B cell (primary cell): ENCODE results near the gene GAST. TPM values are rescaled to one million over a fixed set of nuclear protein-coding genes. Genes with fewer than 3 reads are reported as not detected.
A peak's percentile ranks its signal among the peaks of the same experiment; 100 is the strongest.

Source experiments
- ATAC-seq: fragments of 200-7000 bp; cut with Tn5 transposase; one replicate; pipeline ENCODE4 v1.10.0; 2021; ENCODE audit warnings: low read depth, mild to moderate bottlenecking, moderate number of reproducible peaks, moderate library complexity
- CTCF ChIA-PET: fragments of 350-600 bp; sonication (Branson Sonifier 250); formaldehyde crosslinking; loops from one replicate; lab custom pipeline; 2021; ENCODE audit warnings: antibody characterized with exemption, inconsistent platforms; lab: Charles Lee
- POLR2A ChIA-PET: fragments of 350-600 bp; sonication (Branson Sonifier 250); formaldehyde crosslinking; loops from one replicate; lab custom pipeline; 2021; ENCODE audit warnings: antibody characterized with exemption; lab: Charles Lee
- DNase-seq: peaks from one replicate; pipeline ENCODE4 v3.0.0; 2013
- H2AFZ ChIP-seq: 2 replicates; pipeline ENCODE4 v1.6.1; 2012; ENCODE audit warnings: mild to moderate bottlenecking, low read depth, low read length; ENCODE audit not compliant: insufficient read depth, poor library complexity, severe bottlenecking
- H3K27ac ChIP-seq, 2 donors: 1 replicate in 1 of 2; 2 replicates in 1 of 2; pipeline ENCODE4 v1.5.1; 2012 to 2013; ENCODE audit warnings: low read length in 2 of 2, mild to moderate bottlenecking in 2 of 2, moderate library complexity in 1 of 2
- H3K27me3 ChIP-seq, 4 experiments: fragments of 200-600 bp in 1 of 4; sonication (generic) in 1 of 4; replicated peaks in 1 of 4; 1 replicate in 2 of 4; 2 replicates in 2 of 4; pipeline versions ENCODE4 v1.6.1 to v1.7.0; 2013 to 2016; ENCODE audit warnings: low read length in 3 of 4, mild to moderate bottlenecking in 2 of 4, mixed read lengths in 1 of 4, moderate library complexity in 1 of 4; ENCODE audit not compliant: insufficient read depth in 4 of 4, control insufficient read depth in 3 of 4; ENCODE audit errors: control extremely low read depth in 1 of 4
- H3K36me3 ChIP-seq, 2 experiments: replicated peaks in 1 of 2; 1 replicate in 1 of 2; 2 replicates in 1 of 2; pipeline versions ENCODE4 v1.6.1 to v1.7.1; 2013; ENCODE audit warnings: low read length in 1 of 2; ENCODE audit not compliant: insufficient read depth in 2 of 2, control insufficient read depth in 1 of 2; ENCODE audit errors: control extremely low read depth in 1 of 2, extremely low read depth in 1 of 2
- H3K4me1 ChIP-seq, 2 donors: fragments of 200-600 bp in 1 of 2; sonication (generic) in 1 of 2; 1 replicate in 1 of 2; 2 replicates in 1 of 2; pipeline versions ENCODE4 v1.5.1 to v1.6.1; 2013 to 2017; ENCODE audit warnings: low read length in 2 of 2; ENCODE audit not compliant: control insufficient read depth in 2 of 2, insufficient read depth in 2 of 2
- H3K4me2 ChIP-seq: replicated peaks from 2 replicates; pipeline ENCODE3; 2012; ENCODE audit warnings: mild to moderate bottlenecking, low read depth, low read length; ENCODE audit not compliant: poor library complexity, severe bottlenecking
- H3K4me3 ChIP-seq, 5 experiments: fragments of 200-600 bp in 1 of 5; sonication (generic) in 1 of 5; 1 replicate in 3 of 5; 2 replicates in 2 of 5; pipeline versions ENCODE4 v1.5.1 to v1.7.0; 2011 to 2016; ENCODE audit warnings: low read length in 4 of 5, mild to moderate bottlenecking in 4 of 5, low read depth in 2 of 5, control low read depth in 1 of 5, moderate library complexity in 1 of 5; ENCODE audit not compliant: insufficient read depth in 1 of 5; ENCODE audit errors: control extremely low read depth in 1 of 5, extremely low read depth in 1 of 5
- H3K79me2 ChIP-seq: fragments of 200-600 bp; sonication (generic); one replicate; pipeline ENCODE4 v1.6.0; 2016; ENCODE audit warnings: low read length; ENCODE audit not compliant: control insufficient read depth, insufficient read depth
- H3K9ac ChIP-seq: fragments of 200-600 bp; sonication (generic); 2 replicates; pipeline ENCODE4 v1.6.1; 2017; ENCODE audit warnings: mild to moderate bottlenecking, low read length, moderate library complexity
- H3K9me3 ChIP-seq, 3 donors: one replicate each; pipeline versions ENCODE4 v1.6.1 to v1.7.1; 2013; ENCODE audit warnings: low read length in 2 of 3; ENCODE audit not compliant: control insufficient read depth in 2 of 3, insufficient read depth in 1 of 3; ENCODE audit errors: control extremely low read depth in 1 of 3
- H4K20me1 ChIP-seq: 2 replicates; pipeline ENCODE4 v1.6.0; 2012; ENCODE audit warnings: mild to moderate bottlenecking, low read length; ENCODE audit not compliant: insufficient read depth, control insufficient read depth, poor library complexity, severe bottlenecking
- H3K27ac Mint-ChIP-seq: one replicate; pipeline ENCODE4 v1.8.0; 2021; ENCODE audit warnings: mixed read lengths
- H3K27me3 Mint-ChIP-seq: one replicate; pipeline ENCODE4 v1.8.0; 2021; ENCODE audit warnings: mixed read lengths
- H3K4me1 Mint-ChIP-seq: one replicate; pipeline ENCODE4 v1.8.0; 2021; ENCODE audit warnings: mixed read lengths
- H3K4me3 Mint-ChIP-seq: one replicate; pipeline ENCODE4 v1.8.0; 2021; ENCODE audit warnings: mixed read lengths
- H3K9me3 Mint-ChIP-seq: one replicate; pipeline ENCODE4 v1.8.0; 2022; ENCODE audit warnings: mixed read lengths; ENCODE audit not compliant: insufficient read depth
- CTCF ChIP-seq: fragments of 200-600 bp; IDR thresholded peaks from one replicate; pipeline ENCODE4 v1.8.0; 2022; ENCODE audit warnings: antibody characterized with exemption, mild to moderate bottlenecking
- EZH2 ChIP-seq: IDR thresholded peaks from 2 replicates; pipeline ENCODE4 v1.6.1; 2012; ENCODE audit warnings: borderline replicate concordance, low read depth, mild to moderate bottlenecking, moderate library complexity, low read length; ENCODE audit not compliant: insufficient read depth, poor library complexity, severe bottlenecking
- WGBS: methylation state at CpG from one replicate; pipeline ENCODE4 v1.1.5; 2013; ENCODE audit warnings: missing lambda C conversion rate; ENCODE audit not compliant: insufficient coverage; 5-methylcytosine and 5-hydroxymethylcytosine counted together
- intact Hi-C: fragments of 100-400 bp; cut with micrococcal nuclease; formaldehyde crosslinking; loops from one replicate; pipeline ENCODE4 v1.10.0; 2022
- polyA plus RNA-seq: library from polyadenylated mRNA; depleted of rRNA; stranded (reverse); fragments of >200 nt; gene quantifications from 2 replicates; pipeline ENCODE4 v1.2.3, GENCODE V29; 2012
- total RNA-seq, 2 donors: library from RNA; stranded (reverse); fragments of 120-200 nt in 1 of 2; gene quantifications; 1 replicate in 1 of 2; 2 replicates in 1 of 2; pipeline versions ENCODE4 v1.2.3 to v1.2.4, GENCODE V29; 2013 to 2022

GAST gene
- total and polyA plus RNA-seq, 2 donors (not counting 1 experiment from before 2014, with no cell fraction given) = not detected

- no peak for TF ChIP-seq EZH2
- peak; percentile 99 for TF ChIP-seq CTCF
- no peak overlapping the region for H3K4me3 Mint-ChIP-seq
- peaks cover 28% of the 10 kb centered on the region for H3K27me3 Mint-ChIP-seq
- Histone ChIP-seq H3K4me2 (peak overlapping the region; percentile 23), H3K27me3 (peaks cover 0 to 42% (median 26%) of the 10 kb centered on the region in 4 experiments), H2AFZ (peak overlapping the region; percentile 66), H4K20me1 (no peaks in the 10 kb centered on the region), H3K27ac (no peak overlapping the region), H3K4me1 (peaks cover 23 to 25% of the 10 kb centered on the region in 2 donors), H3K79me2 (no peaks in the 10 kb centered on the region), H3K9ac (no peak overlapping the region), H3K9me3 (peaks cover 0 to 3% (median 0%) of the 10 kb centered on the region in 3 donors), H3K4me3 (no peak overlapping the region), H3K36me3 (no peaks in the 10 kb centered on the region)
- H3K9me3 Mint-ChIP-seq = no peaks in the 10 kb centered on the region
- no peak overlapping the region for H3K27ac Mint-ChIP-seq
- 27% methylated on average over 8 of the region's 10 CpGs for WGBS
- peaks cover 11% of the 10 kb centered on the region for H3K4me1 Mint-ChIP-seq
- DNase-seq = peak; percentile 88
- ATAC-seq = peak; percentile 90
- intact Hi-C loops = loop anchor here (1.0 to 10.0 kb wide), 6 partner anchors 49 to 378 kb away; partner anchors contain the start of genes CNP, JUP and P3H4
- CTCF ChIA-PET = interaction anchor here (0.6 to 4.7 kb wide), 20 partner anchors 12 to 366 kb away, joined by 3 to 100 read pairs (median 3); partner anchors contain the start of genes ACLY, JUP and P3H4
- POLR2A ChIA-PET = no interaction called here
Measured at GRCh38 chr17:41738077-41738800, 26.1 kb downstream of the GAST start.

GRCh38 chr17:41738801-41739112 is 26.6 kb downstream of the GAST start:
- Histone ChIP-seq H3K27ac (no peak overlapping the region), H3K27me3 (peaks cover 0 to 38% (median 25%) of the 10 kb centered on the region in 4 experiments), H2AFZ (no peak overlapping the region), H3K9ac (no peak overlapping the region), H3K9me3 (peaks cover 0 to 3% (median 0%) of the 10 kb centered on the region in 3 donors), H3K4me3 (no peak overlapping the region), H3K4me2 (no peak overlapping the region), H3K36me3 (no peaks in the 10 kb centered on the region), H3K4me1 (peaks cover 23 to 24% of the 10 kb centered on the region in 2 donors), H3K79me2 (no peaks in the 10 kb centered on the region), H4K20me1 (no peaks in the 10 kb centered on the region)
- ChIA-PET CTCF (interaction anchor here (1.0 kb wide), 1 partner anchor 63 kb away, joined by 3 read pairs; no protein-coding TSS in a partner anchor), POLR2A (no interaction called here)
- H3K4me3 Mint-ChIP-seq = no peak overlapping the region
- no peak overlapping the region for H3K27ac Mint-ChIP-seq
- WGBS = 95% methylated on average over 4 of the region's 5 CpGs
- no peak for TF ChIP-seq EZH2
- TF ChIP-seq CTCF = no peak
- H3K4me1 Mint-ChIP-seq = peaks cover 8% of the 10 kb centered on the region
- ATAC-seq = no peak
- peaks cover 23% of the 10 kb centered on the region for H3K27me3 Mint-ChIP-seq
- H3K9me3 Mint-ChIP-seq = no peaks in the 10 kb centered on the region
- intact Hi-C loops = loop anchor here (1.0 to 10.0 kb wide), 6 partner anchors 49 to 378 kb away; partner anchors contain the start of genes CNP, JUP and P3H4
- DNase-seq = no peak
